Measurements from ENCODE around the gene CADPS2.
A peak's percentile ranks its signal among the peaks of the same experiment; 100 is the strongest.

The CADPS2 gene

GRCh38 chr7:122588621-122589020, 297.6 kb downstream of the CADPS2 start:
- H2BK15ac ChIP-seq (ENCODE audit: low read depth, poor library complexity, severe bottlenecking), result no peak overlapping the region
- H2BK120ac ChIP-seq (ENCODE audit: low read depth, low read length), result no peak overlapping the region
- 96% methylated on average over 1 of the region's 1 CpG for WGBS
- no peaks in the 10 kb centered on the region for H3K4me1 ChIP-seq (ENCODE audit: control insufficient read depth, insufficient read depth, low read depth, low read length)
- H3K9me3 ChIP-seq (ENCODE audit: control insufficient read depth, low read length), result no peaks in the 10 kb centered on the region
- no peak overlapping the region for H2AFZ ChIP-seq (ENCODE audit: low read depth, low read length)
- no peak for DNase-seq
- H3K36me3 ChIP-seq (ENCODE audit: control insufficient read depth in 1 of 2, insufficient read depth in 2 of 2, low read depth in 1 of 2, low read length in 2 of 2), result no peaks in the 10 kb centered on the region
- H3K14ac ChIP-seq (ENCODE audit: low read length in 2 of 2), result no peak overlapping the region
- H3K4me2 ChIP-seq (ENCODE audit: low read length, poor library complexity, severe bottlenecking), result no peak overlapping the region
- no peak overlapping the region for H4K91ac ChIP-seq (ENCODE audit: low read length)
- peak overlapping the region in 1 of 2 experiments; percentile 1 for H3K4me3 ChIP-seq (ENCODE audit: insufficient read depth in 1 of 2, low read depth in 1 of 2, low read length in 2 of 2)
- H4K8ac ChIP-seq (ENCODE audit: low read length), result no peak overlapping the region
- H3K79me1 ChIP-seq (replicated peaks; ENCODE audit: low read length, poor library complexity, severe bottlenecking), result no peaks in the 10 kb centered on the region
- H3K27me3 ChIP-seq (ENCODE audit: control insufficient read depth in 1 of 2, insufficient read depth in 1 of 2, low read length in 2 of 2), result no peaks in the 10 kb centered on the region
- no peak overlapping the region for H3K9ac ChIP-seq (ENCODE audit: low read length)
- no peak overlapping the region for H2AK5ac ChIP-seq (ENCODE audit: low read length, severe bottlenecking)
- no peak overlapping the region for H2BK5ac ChIP-seq (ENCODE audit: low read depth, low read length, poor library complexity, severe bottlenecking)
- no peak overlapping the region for H3K27ac ChIP-seq (ENCODE audit: low read length, poor library complexity, severe bottlenecking)
- H3K4ac ChIP-seq (ENCODE audit: low read depth in 1 of 2, low read length in 2 of 2), result no peak overlapping the region
- no peak overlapping the region for H3K18ac ChIP-seq (ENCODE audit: low read depth in 1 of 2, low read length in 2 of 2)
- no peak overlapping the region for H3K23ac ChIP-seq (ENCODE audit: low read length in 2 of 2)
- no peak overlapping the region for H2BK12ac ChIP-seq (ENCODE audit: low read length in 2 of 2)

DNA sequence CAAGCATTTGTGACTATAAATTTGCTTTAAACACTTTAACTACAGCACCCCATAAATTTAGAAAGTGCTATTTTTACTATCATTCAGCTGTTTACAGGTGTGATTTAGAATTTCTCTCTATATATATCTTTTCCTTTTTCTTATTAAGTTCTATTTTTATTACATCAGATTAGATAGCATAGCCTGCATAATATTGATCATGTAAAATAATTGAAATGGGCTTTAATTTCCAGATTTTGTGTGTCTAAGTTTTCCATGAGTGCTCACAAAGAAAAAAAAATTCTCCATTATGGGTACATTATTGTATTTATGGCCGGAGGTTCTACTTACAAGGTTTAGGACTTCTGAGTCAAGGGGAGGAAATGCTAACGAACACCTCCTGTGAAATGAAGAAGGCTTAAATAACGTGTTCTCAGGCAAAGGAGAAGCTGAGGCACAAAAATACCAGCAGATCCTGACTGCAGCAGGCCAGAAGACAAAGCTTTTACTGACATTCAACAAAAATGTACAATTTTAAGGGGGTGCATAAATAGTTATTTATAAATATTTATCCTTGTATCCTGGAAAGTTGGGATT, 301.5 kb downstream of the CADPS2 start:
- H2BK120ac ChIP-seq (ENCODE audit: low read depth, low read length), result no peak overlapping the region
- no peak for DNase-seq
- WGBS, result 79% methylated on average over 2 of the region's 3 CpGs

DNA sequence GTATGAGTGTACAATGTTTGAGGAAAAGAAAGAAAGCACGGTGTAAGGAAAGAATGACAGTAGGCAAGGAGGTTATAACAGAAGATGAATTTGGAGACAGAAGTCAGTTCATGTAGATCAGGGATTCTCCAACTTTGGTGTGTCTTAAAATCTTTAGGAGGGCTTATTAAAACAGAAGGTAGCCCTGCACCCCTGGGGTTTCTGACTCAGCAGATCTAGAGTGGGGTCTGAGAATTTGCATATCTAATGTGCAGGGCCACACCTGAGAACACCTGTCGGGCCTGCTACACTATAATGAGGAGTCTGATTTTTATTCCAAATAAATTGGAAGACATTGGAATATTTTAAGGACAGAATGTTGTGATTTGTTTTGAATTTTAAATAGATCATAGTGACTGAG, 307.9 kb downstream of the CADPS2 start:
- Histone ChIP-seq H3K4ac (ENCODE audit: low read depth in 1 of 2, low read length in 2 of 2) (no peak overlapping the region), H3K14ac (ENCODE audit: low read length in 2 of 2) (no peak overlapping the region), H3K18ac (ENCODE audit: low read depth in 1 of 2, low read length in 2 of 2) (no peak overlapping the region), H3K79me1 (replicated peaks; ENCODE audit: low read length, poor library complexity, severe bottlenecking) (no peaks in the 10 kb centered on the region), H3K4me1 (ENCODE audit: control insufficient read depth, insufficient read depth, low read depth, low read length) (no peaks in the 10 kb centered on the region), H3K4me3 (ENCODE audit: insufficient read depth in 1 of 2, low read depth in 1 of 2, low read length in 2 of 2) (no peak overlapping the region), H3K36me3 (ENCODE audit: control insufficient read depth in 1 of 2, insufficient read depth in 2 of 2, low read depth in 1 of 2, low read length in 2 of 2) (no peaks in the 10 kb centered on the region), H3K27me3 (ENCODE audit: control insufficient read depth in 1 of 2, insufficient read depth in 1 of 2, low read length in 2 of 2) (no peaks in the 10 kb centered on the region), H4K8ac (ENCODE audit: low read length) (no peak overlapping the region), H2BK5ac (ENCODE audit: low read depth, low read length, poor library complexity, severe bottlenecking) (no peak overlapping the region), H3K23ac (ENCODE audit: low read length in 2 of 2) (no peak overlapping the region), H2BK12ac (ENCODE audit: low read length in 2 of 2) (no peak overlapping the region), H3K9me3 (ENCODE audit: control insufficient read depth, low read length) (no peaks in the 10 kb centered on the region), H2BK15ac (ENCODE audit: low read depth, poor library complexity, severe bottlenecking) (no peak overlapping the region), H3K27ac (ENCODE audit: low read length, poor library complexity, severe bottlenecking) (no peak overlapping the region), H4K91ac (ENCODE audit: low read length) (no peak overlapping the region), H2AFZ (ENCODE audit: low read depth, low read length) (no peak overlapping the region), H2BK120ac (ENCODE audit: low read depth, low read length) (no peak overlapping the region), H2AK5ac (ENCODE audit: low read length, severe bottlenecking) (no peak overlapping the region), H3K9ac (ENCODE audit: low read length) (no peak overlapping the region), H3K4me2 (ENCODE audit: low read length, poor library complexity, severe bottlenecking) (no peak overlapping the region)
- 86% methylated on average over 2 of the region's 2 CpGs for WGBS
- no peak for DNase-seq

More for the DNA sequence above, 301.5 kb downstream of the CADPS2 start:
- no peak overlapping the region for H2AK5ac ChIP-seq (ENCODE audit: low read length, severe bottlenecking)
- H3K36me3 ChIP-seq (ENCODE audit: control insufficient read depth in 1 of 2, insufficient read depth in 2 of 2, low read depth in 1 of 2, low read length in 2 of 2), result no peaks in the 10 kb centered on the region
- H3K18ac ChIP-seq (ENCODE audit: low read depth in 1 of 2, low read length in 2 of 2), result no peak overlapping the region
- no peak overlapping the region for H3K9ac ChIP-seq (ENCODE audit: low read length)
- H3K4ac ChIP-seq (ENCODE audit: low read depth in 1 of 2, low read length in 2 of 2), result no peak overlapping the region
- H4K8ac ChIP-seq (ENCODE audit: low read length), result no peak overlapping the region
- H4K91ac ChIP-seq (ENCODE audit: low read length), result no peak overlapping the region
- H3K4me1 ChIP-seq (ENCODE audit: control insufficient read depth, insufficient read depth, low read depth, low read length), result no peaks in the 10 kb centered on the region
- H3K27ac ChIP-seq (ENCODE audit: low read length, poor library complexity, severe bottlenecking), result no peak overlapping the region
- no peak overlapping the region for H2AFZ ChIP-seq (ENCODE audit: low read depth, low read length)
- H3K9me3 ChIP-seq (ENCODE audit: control insufficient read depth, low read length), result no peaks in the 10 kb centered on the region
- no peak overlapping the region for H2BK15ac ChIP-seq (ENCODE audit: low read depth, poor library complexity, severe bottlenecking)
- no peak overlapping the region for H3K4me3 ChIP-seq (ENCODE audit: insufficient read depth in 1 of 2, low read depth in 1 of 2, low read length in 2 of 2)
- H3K27me3 ChIP-seq (ENCODE audit: control insufficient read depth in 1 of 2, insufficient read depth in 1 of 2, low read length in 2 of 2), result no peaks in the 10 kb centered on the region
- no peak overlapping the region for H2BK12ac ChIP-seq (ENCODE audit: low read length in 2 of 2)
- H3K14ac ChIP-seq (ENCODE audit: low read length in 2 of 2), result no peak overlapping the region
- no peak overlapping the region for H2BK5ac ChIP-seq (ENCODE audit: low read depth, low read length, poor library complexity, severe bottlenecking)
- no peak overlapping the region for H3K4me2 ChIP-seq (ENCODE audit: low read length, poor library complexity, severe bottlenecking)
- no peak overlapping the region for H3K23ac ChIP-seq (ENCODE audit: low read length in 2 of 2)
- H3K79me1 ChIP-seq (replicated peaks; ENCODE audit: low read length, poor library complexity, severe bottlenecking), result no peaks in the 10 kb centered on the region

GRCh38 chr7:122577449-122578003, 308.7 kb downstream of the CADPS2 start:
- H3K36me3 ChIP-seq (ENCODE audit: control insufficient read depth in 1 of 2, insufficient read depth in 2 of 2, low read depth in 1 of 2, low read length in 2 of 2), result no peaks in the 10 kb centered on the region
- no peak overlapping the region for H3K14ac ChIP-seq (ENCODE audit: low read length in 2 of 2)
- H3K18ac ChIP-seq (ENCODE audit: low read depth in 1 of 2, low read length in 2 of 2), result no peak overlapping the region
- H2AFZ ChIP-seq (ENCODE audit: low read depth, low read length), result no peak overlapping the region
- no peak overlapping the region for H3K4ac ChIP-seq (ENCODE audit: low read depth in 1 of 2, low read length in 2 of 2)
- no peaks in the 10 kb centered on the region for H3K79me1 ChIP-seq (replicated peaks; ENCODE audit: low read length, poor library complexity, severe bottlenecking)
- H2AK5ac ChIP-seq (ENCODE audit: low read length, severe bottlenecking), result no peak overlapping the region
- no peak overlapping the region for H4K91ac ChIP-seq (ENCODE audit: low read length)
- H2BK120ac ChIP-seq (ENCODE audit: low read depth, low read length), result no peak overlapping the region
- H3K23ac ChIP-seq (ENCODE audit: low read length in 2 of 2), result no peak overlapping the region
- H2BK12ac ChIP-seq (ENCODE audit: low read length in 2 of 2), result no peak overlapping the region
- H3K27ac ChIP-seq (ENCODE audit: low read length, poor library complexity, severe bottlenecking), result no peak overlapping the region
- H3K9ac ChIP-seq (ENCODE audit: low read length), result no peak overlapping the region
- no peak overlapping the region for H2BK15ac ChIP-seq (ENCODE audit: low read depth, poor library complexity, severe bottlenecking)
- no peaks in the 10 kb centered on the region for H3K9me3 ChIP-seq (ENCODE audit: control insufficient read depth, low read length)
- H2BK5ac ChIP-seq (ENCODE audit: low read depth, low read length, poor library complexity, severe bottlenecking), result no peak overlapping the region
- no CpG with 5 or more reads among the region's 4 CpGs for WGBS
- H3K4me2 ChIP-seq (ENCODE audit: low read length, poor library complexity, severe bottlenecking), result no peak overlapping the region
- H3K27me3 ChIP-seq (ENCODE audit: control insufficient read depth in 1 of 2, insufficient read depth in 1 of 2, low read length in 2 of 2), result no peaks in the 10 kb centered on the region
- H3K4me3 ChIP-seq (ENCODE audit: insufficient read depth in 1 of 2, low read depth in 1 of 2, low read length in 2 of 2), result no peak overlapping the region
- H3K4me1 ChIP-seq (ENCODE audit: control insufficient read depth, insufficient read depth, low read depth, low read length), result no peaks in the 10 kb centered on the region
- no peak for DNase-seq
- no peak overlapping the region for H4K8ac ChIP-seq (ENCODE audit: low read length)

Data from mesenchymal stem cell (in vitro differentiated cells and primary cell).